Uterus (tissue), 2 donors: ENCODE measurements around the gene FSD1.

Experiments
- POLR2A ChIP-seq, 2 donors: fragments of 450-650 bp; IDR thresholded peaks; one replicate each; pipeline ENCODE4 v1.6.1; 2016; ENCODE audit warnings: antibody characterized with exemption in 2 of 2, mild to moderate bottlenecking in 1 of 2, moderate library complexity in 1 of 2
- TF ChIP-seq, protein P1 (sequence below), 4 experiments: fragments of 200-600 bp in 2 of 4; fragments of 450-650 bp in 2 of 4; sonication (generic) in 2 of 4; IDR thresholded peaks; one replicate each; pipeline ENCODE4 v1.5.1; 2016 to 2019; ENCODE audit warnings: antibody characterized with exemption in 4 of 4, mild to moderate bottlenecking in 2 of 4, moderate library complexity in 1 of 4

DNA sequence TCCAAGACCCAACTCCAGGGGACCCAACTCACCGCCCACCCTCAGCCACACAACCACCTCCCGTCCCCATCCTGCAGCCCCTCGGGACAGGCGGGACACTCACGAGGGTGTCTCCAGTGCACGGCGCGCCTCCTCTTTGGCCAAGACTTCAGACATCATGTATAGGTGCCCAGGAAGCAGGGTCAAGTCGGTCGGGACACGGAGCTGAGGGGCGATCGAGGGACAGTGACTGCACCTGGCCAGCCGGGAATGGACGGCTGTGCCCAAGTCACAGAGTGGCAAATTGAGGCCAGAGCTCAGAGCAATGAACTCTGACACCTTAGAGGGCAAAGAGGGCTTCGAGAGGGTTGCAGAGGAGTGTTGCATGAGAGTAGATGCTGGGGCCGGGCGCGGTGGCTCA is 25.5 kb downstream of the FSD1 start:
- TF ChIP-seq, protein P1, sequence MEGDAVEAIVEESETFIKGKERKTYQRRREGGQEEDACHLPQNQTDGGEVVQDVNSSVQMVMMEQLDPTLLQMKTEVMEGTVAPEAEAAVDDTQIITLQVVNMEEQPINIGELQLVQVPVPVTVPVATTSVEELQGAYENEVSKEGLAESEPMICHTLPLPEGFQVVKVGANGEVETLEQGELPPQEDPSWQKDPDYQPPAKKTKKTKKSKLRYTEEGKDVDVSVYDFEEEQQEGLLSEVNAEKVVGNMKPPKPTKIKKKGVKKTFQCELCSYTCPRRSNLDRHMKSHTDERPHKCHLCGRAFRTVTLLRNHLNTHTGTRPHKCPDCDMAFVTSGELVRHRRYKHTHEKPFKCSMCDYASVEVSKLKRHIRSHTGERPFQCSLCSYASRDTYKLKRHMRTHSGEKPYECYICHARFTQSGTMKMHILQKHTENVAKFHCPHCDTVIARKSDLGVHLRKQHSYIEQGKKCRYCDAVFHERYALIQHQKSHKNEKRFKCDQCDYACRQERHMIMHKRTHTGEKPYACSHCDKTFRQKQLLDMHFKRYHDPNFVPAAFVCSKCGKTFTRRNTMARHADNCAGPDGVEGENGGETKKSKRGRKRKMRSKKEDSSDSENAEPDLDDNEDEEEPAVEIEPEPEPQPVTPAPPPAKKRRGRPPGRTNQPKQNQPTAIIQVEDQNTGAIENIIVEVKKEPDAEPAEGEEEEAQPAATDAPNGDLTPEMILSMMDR (IDR thresholded peaks at IDR 0.05): no peak
- TF ChIP-seq POLR2A (IDR thresholded peaks at IDR 0.05): no peak
